Lower lobe of right lung (tissue), 2 donors: ENCODE data around the gene CXCL3. TPM values are rescaled to one million over a fixed set of nuclear protein-coding genes. Genes with fewer than 3 reads are reported as not detected.

Experiments used
- ATAC-seq, 2 donors: fragments of 200-7000 bp; cut with Tn5 transposase; one replicate each; pipeline ENCODE4 v1.9.1; 2020 to 2022; ENCODE audit warnings: mild to moderate bottlenecking in 2 of 2, moderate library complexity in 2 of 2
- DNase-seq: peaks from one replicate; pipeline ENCODE4 v3.0.0-alpha.2; 2020
- H3K27ac ChIP-seq: fragments of 200-600 bp; one replicate; pipeline ENCODE4 v1.8.0; 2022
- H3K27me3 ChIP-seq: fragments of 200-600 bp; one replicate; pipeline ENCODE4 v1.8.0; 2022; ENCODE audit warnings: low read depth
- H3K36me3 ChIP-seq: fragments of 200-600 bp; one replicate; pipeline ENCODE4 v1.8.0; 2022; ENCODE audit warnings: mild to moderate bottlenecking
- H3K4me1 ChIP-seq: fragments of 200-600 bp; one replicate; pipeline ENCODE4 v1.8.0; 2022
- H3K4me3 ChIP-seq: fragments of 200-600 bp; one replicate; pipeline ENCODE4 v1.8.0; 2022; ENCODE audit warnings: mild to moderate bottlenecking
- H3K9me3 ChIP-seq: fragments of 200-600 bp; one replicate; pipeline ENCODE4 v1.8.0; 2022
- CTCF ChIP-seq: fragments of 200-600 bp; IDR thresholded peaks from one replicate; pipeline ENCODE4 v1.8.0; 2022; ENCODE audit warnings: antibody characterized with exemption, mild to moderate bottlenecking
- intact Hi-C: fragments of 100-400 bp; cut with DNase I; formaldehyde crosslinking; loops from one replicate; pipeline ENCODE4 v1.11.0; 2022
- total RNA-seq: library from RNA; stranded (reverse); fragmentation: NEBNext Ultra II Directional; extraction: Animal tissue kit (Norgen Biotek cat#: 25700); gene quantifications from one replicate; pipeline ENCODE4 v1.2.1, GENCODE V29; 2021
- donor health status: DM: no; HTN: yes; CAD: no; lungs with severe emphysema.

The CXCL3 gene
- total RNA-seq, 1 donor from 2014 or later = 12.1 TPM

- no peak for ATAC-seq
- Histone ChIP-seq H3K27ac (no peak overlapping the region), H3K9me3 (no peaks in the 10 kb centered on the region), H3K36me3 (no peaks in the 10 kb centered on the region), H3K4me1 (no peaks in the 10 kb centered on the region), H3K4me3 (no peak overlapping the region), H3K27me3 (no peaks in the 10 kb centered on the region)
- no peak for DNase-seq
- TF ChIP-seq CTCF = no peak
- intact Hi-C loops = no loop called here
Observed at GRCh38 chr4:74015126-74015780, 23.2 kb downstream of the CXCL3 start.

DNA sequence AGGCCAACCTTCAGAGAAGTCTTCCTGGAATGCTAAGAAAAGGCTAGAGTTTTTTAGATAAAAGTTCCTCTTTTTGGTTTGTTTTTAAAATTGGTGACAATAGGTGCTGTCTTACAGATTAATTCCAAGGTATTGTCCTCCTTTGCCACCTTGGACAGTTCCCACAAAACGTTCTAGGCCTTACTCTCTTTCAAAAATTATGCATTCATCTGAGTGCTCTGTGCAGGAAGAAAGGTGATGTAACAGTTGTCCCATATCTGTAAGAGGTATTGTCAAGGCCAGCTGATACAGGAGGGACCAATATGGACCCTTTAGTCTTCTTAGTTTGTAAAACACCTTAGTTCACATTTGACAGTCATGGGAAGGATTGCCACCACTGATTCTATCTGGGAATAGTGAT, 24.2 kb downstream of the CXCL3 start:
- TF ChIP-seq CTCF = no peak
- H3K4me3 ChIP-seq = no peak overlapping the region

GRCh38 chr4:74013264-74013663, 25.2 kb downstream of the CXCL3 start:
- no peak for DNase-seq
- H3K9me3 ChIP-seq = no peaks in the 10 kb centered on the region
- TF ChIP-seq CTCF = no peak
- no peaks in the 10 kb centered on the region for H3K36me3 ChIP-seq
- intact Hi-C loops = no loop called here
- no peaks in the 10 kb centered on the region for H3K27me3 ChIP-seq
- no peaks in the 10 kb centered on the region for H3K4me1 ChIP-seq
- ATAC-seq = peak; percentile 54 to 55
- H3K4me3 ChIP-seq = no peak overlapping the region
- H3K27ac ChIP-seq = no peak overlapping the region

More for the DNA sequence above, 24.2 kb downstream of the CXCL3 start:
- Histone ChIP-seq H3K9me3 (no peaks in the 10 kb centered on the region), H3K27me3 (no peaks in the 10 kb centered on the region), H3K36me3 (no peaks in the 10 kb centered on the region), H3K27ac (no peak overlapping the region), H3K4me1 (no peaks in the 10 kb centered on the region)
- DNase-seq = no peak
- no peak for ATAC-seq
- intact Hi-C loops = no loop called here

- Histone ChIP-seq H3K4me1 (no peaks in the 10 kb centered on the region), H3K4me3 (no peak overlapping the region), H3K27ac (no peak overlapping the region), H3K9me3 (no peaks in the 10 kb centered on the region), H3K27me3 (no peaks in the 10 kb centered on the region), H3K36me3 (no peaks in the 10 kb centered on the region)
- no peak for DNase-seq
- intact Hi-C loops = no loop called here
- no peak for TF ChIP-seq CTCF
- ATAC-seq = peak; percentile 65 to 79
Observed at GRCh38 chr4:74012130-74012529, 26.4 kb downstream of the CXCL3 start.

GRCh38 chr4:74009307-74009706, 29.2 kb downstream of the CXCL3 start:
- Histone ChIP-seq H3K27ac (no peak overlapping the region), H3K27me3 (no peaks in the 10 kb centered on the region), H3K4me1 (no peaks in the 10 kb centered on the region), H3K9me3 (no peaks in the 10 kb centered on the region), H3K36me3 (no peaks in the 10 kb centered on the region), H3K4me3 (no peak overlapping the region)
- no peak for DNase-seq
- no peak for TF ChIP-seq CTCF
- intact Hi-C loops = no loop called here
- ATAC-seq = no peak
